Spinal cord (tissue), 10 donors: ENCODE measurements around the gene PDE8B. TPM values are rescaled to one million over a fixed set of nuclear protein-coding genes. Genes with fewer than 3 reads are reported as not detected.
"Not testable (repeated sequence)": the region's sequence is repeated elsewhere in the genome, so short reads cannot be mapped to it uniquely, and the experiment has no call there.

ENCODE experiments used
- DNase-seq, 6 donors: peaks; one replicate each; pipeline versions ENCODE4 v3.0.0 to v3.0.0-alpha.2; 2013 to 2015; ENCODE audit warnings: low spot score in 6 of 6, low read depth in 4 of 6
- H3K27ac ChIP-seq: one replicate; pipeline ENCODE4 v1.5.1; 2013; ENCODE audit warnings: low read depth, low read length, control low read depth
- H3K27me3 ChIP-seq: one replicate; pipeline ENCODE4 v1.6.1; 2013; ENCODE audit warnings: low read length; ENCODE audit not compliant: control insufficient read depth, insufficient read depth
- H3K36me3 ChIP-seq: one replicate; pipeline ENCODE4 v1.6.1; 2013; ENCODE audit warnings: low read length; ENCODE audit not compliant: control insufficient read depth, insufficient read depth
- H3K4me1 ChIP-seq: one replicate; pipeline ENCODE4 v1.6.1; 2013; ENCODE audit warnings: low read length; ENCODE audit not compliant: control insufficient read depth, insufficient read depth
- H3K4me3 ChIP-seq: one replicate; pipeline ENCODE4 v1.5.1; 2013; ENCODE audit warnings: low read depth, low read length, control low read depth
- H3K9me3 ChIP-seq: one replicate; pipeline ENCODE4 v1.6.1; 2013; ENCODE audit warnings: low read length; ENCODE audit not compliant: control insufficient read depth, insufficient read depth
- WGBS: methylation state at CpG from one replicate; pipeline ENCODE4 v1.1.5; 2013; ENCODE audit warnings: missing lambda C conversion rate; ENCODE audit not compliant: insufficient coverage; 5-methylcytosine and 5-hydroxymethylcytosine counted together
- polyA plus RNA-seq, 2 donors: library from polyadenylated mRNA; unstranded; fragments of 120-200 nt; gene quantifications; one replicate each; pipeline ENCODE4 v1.2.1, GENCODE V29; 2013; ENCODE audit not compliant: insufficient read length in 2 of 2
- total RNA-seq, 2 donors: library from RNA; depleted of rRNA in 1 of 2; stranded (reverse); fragments of 120-200 nt in 1 of 2; fragments of >200 nt in 1 of 2; gene quantifications; one replicate each; pipeline versions ENCODE4 v1.2.3 to v1.2.4, GENCODE V29; 2013 to 2014
- donor health status: healthy.

The PDE8B gene
- total and polyA plus RNA-seq, 4 donors, result 12.7 to 25.8 (median 20.6) TPM

DNA sequence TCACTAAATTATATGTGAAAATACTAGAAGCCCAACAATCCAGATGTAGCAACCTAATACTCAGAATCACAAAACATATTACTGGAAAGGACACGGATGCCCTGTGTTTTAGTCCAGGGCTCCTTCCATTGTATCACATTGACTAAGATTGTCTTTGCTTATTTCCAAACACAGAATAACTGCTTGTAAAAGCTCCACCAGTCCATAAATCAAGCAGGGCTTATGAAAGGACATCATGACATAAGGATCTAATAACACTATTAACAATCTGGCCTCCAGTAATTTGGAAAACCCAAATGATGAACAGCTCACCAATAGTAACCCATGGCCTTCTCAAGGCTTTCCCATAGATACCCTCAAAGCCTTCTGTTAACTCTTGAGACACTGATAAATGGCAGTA is 241.9 kb downstream of the PDE8B start:
- no peaks in the 10 kb centered on the region for H3K4me1 ChIP-seq
- WGBS, result 100% methylated on average over 1 of the region's 1 CpG
- DNase-seq, result peak in 1 of 6 donors; percentile 24

GRCh38 chr5:77454123-77454522 is 243.6 kb downstream of the PDE8B start:
- WGBS, result 92% methylated on average over 2 of the region's 3 CpGs

More for the DNA sequence above, 241.9 kb downstream of the PDE8B start:
- Histone ChIP-seq H3K9me3 (no peaks in the 10 kb centered on the region), H3K27ac (no peak overlapping the region), H3K36me3 (peaks cover 6% of the 10 kb centered on the region), H3K4me3 (no peak overlapping the region), H3K27me3 (no peaks in the 10 kb centered on the region)

GRCh38 chr5:77461287-77461686 is 250.8 kb downstream of the PDE8B start:
- Histone ChIP-seq H3K4me1 (no peaks in the 10 kb centered on the region), H3K36me3 (no peaks in the 10 kb centered on the region), H3K9me3 (no peaks in the 10 kb centered on the region), H3K27ac (no peak overlapping the region), H3K27me3 (no peaks in the 10 kb centered on the region), H3K4me3 (no peak overlapping the region)
- WGBS, result no CpG with 5 or more reads among the region's 5 CpGs
- no peak for DNase-seq

More at GRCh38 chr5:77454123-77454522, 243.6 kb downstream of the PDE8B start:
- H3K27ac ChIP-seq, result no peak overlapping the region
- DNase-seq, result no peak
- H3K27me3 ChIP-seq, result no peaks in the 10 kb centered on the region
- no peak overlapping the region for H3K4me3 ChIP-seq
- no peaks in the 10 kb centered on the region for H3K9me3 ChIP-seq
- no peaks in the 10 kb centered on the region for H3K4me1 ChIP-seq
- no peaks in the 10 kb centered on the region for H3K36me3 ChIP-seq

DNA sequence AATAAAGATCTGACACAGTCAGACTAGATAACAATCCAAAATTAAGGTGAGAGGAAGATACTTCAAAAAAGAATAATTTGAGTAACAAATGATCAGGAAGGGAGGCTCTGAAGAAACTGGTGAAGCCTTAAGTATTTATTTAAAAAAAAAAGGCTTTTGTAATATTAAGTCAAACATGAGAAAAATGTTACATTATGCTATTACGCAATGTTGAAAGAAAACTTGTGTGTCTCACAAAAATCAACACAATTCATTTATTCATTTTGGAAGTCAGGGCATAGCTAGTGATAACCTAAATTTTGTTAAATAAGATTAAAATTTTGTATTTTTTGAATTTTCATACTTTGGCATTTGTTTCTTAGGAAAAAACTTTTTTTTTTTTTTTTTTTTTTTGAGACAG is 253.4 kb downstream of the PDE8B start:
- Histone ChIP-seq H3K4me1 (no peaks in the 10 kb centered on the region), H3K4me3 (no peak overlapping the region), H3K27me3 (no peaks in the 10 kb centered on the region), H3K27ac (no peak overlapping the region), H3K36me3 (no peaks in the 10 kb centered on the region), H3K9me3 (no peaks in the 10 kb centered on the region)
- WGBS, result no CpG with 5 or more reads among the region's 1 CpG
- DNase-seq, result no peak

- H3K27ac ChIP-seq, H3K27me3 ChIP-seq, H3K4me1 ChIP-seq, H3K36me3 ChIP-seq, H3K9me3 ChIP-seq, H3K4me3 ChIP-seq, DNase-seq: not testable (repeated sequence)
- WGBS, result no CpG with 5 or more reads among the region's 3 CpGs
Measured at GRCh38 chr5:77468875-77469274, 258.4 kb downstream of the PDE8B start.

GRCh38 chr5:77475041-77475440 is 264.6 kb downstream of the PDE8B start:
- H3K4me3 ChIP-seq, H3K9me3 ChIP-seq, H3K4me1 ChIP-seq, H3K27me3 ChIP-seq, DNase-seq, H3K27ac ChIP-seq, H3K36me3 ChIP-seq: not testable (repeated sequence)
- WGBS, result 98% methylated on average over 7 of the region's 11 CpGs

Other genes starting within 250 kb of the PDE8B start
- 10 to 100 TPM; 28.7 to 29.3 TPM for gene AGGF1, start 180.3 kb upstream of the PDE8B start, total RNA-seq
- 10 to 100 TPM; 20.9 to 27.3 TPM for gene AGGF1, start 180.3 kb upstream of the PDE8B start, polyA plus RNA-seq
- gene ZBED3, start 123.4 kb upstream of the PDE8B start, total RNA-seq, result 1 to 10 TPM; 2.7 to 3.9 TPM
- gene ZBED3, start 123.4 kb upstream of the PDE8B start, polyA plus RNA-seq, result 10 to 100 TPM; 14.6 to 14.7 TPM